HepG2 (cell line): ENCODE results near the gene OSBPL2.

Experiments used
- ARNT ChIP-seq: fragments of 450-650 bp; IDR thresholded peaks from 2 replicates; pipeline ENCODE4 v1.6.1; 2017
- CTCF ChIP-seq: sonication (generic); formaldehyde crosslinking; IDR thresholded peaks from 2 replicates; pipeline ENCODE4 v1.5.0; 2020; ENCODE audit warnings: mild to moderate bottlenecking, missing genetic modification reagents, moderate library complexity
- EZH2 ChIP-seq: conservative IDR thresholded peaks from 2 replicates; pipeline ENCODE4 v1.6.1; 2012; ENCODE audit warnings: mild to moderate bottlenecking, low read depth, low read length, moderate library complexity
- KLF16 ChIP-seq, 2 experiments: sonication (generic) in 1 of 2; formaldehyde crosslinking in 1 of 2; IDR thresholded peaks; 2 replicates each; pipeline versions ENCODE4 v1.6.1 to v1.8.0; 2016 to 2023; ENCODE audit warnings: missing genetic modification reagents in 2 of 2, missing compliant biosample characterization in 1 of 2
- MAFK ChIP-seq, 2 experiments: IDR thresholded peaks in 1 of 2; conservative IDR thresholded peaks in 1 of 2; 2 replicates each; pipeline ENCODE4 v1.6.1; 2011; ENCODE audit warnings: improper control_type of control experiment in 2 of 2, low read length in 2 of 2
- MAX ChIP-seq: IDR thresholded peaks from 2 replicates; pipeline ENCODE4 v1.6.1; 2012; ENCODE audit warnings: inconsistent platforms
- MED1 ChIP-seq: sonication (generic); formaldehyde crosslinking; IDR thresholded peaks from 2 replicates; pipeline ENCODE4 v1.4.0; 2020; ENCODE audit warnings: missing genetic modification reagents
- MYC ChIP-seq: sonication (generic); formaldehyde crosslinking; IDR thresholded peaks from 2 replicates; pipeline ENCODE4 v1.9.0; 2021; ENCODE audit warnings: missing genetic modification reagents, borderline replicate concordance
- NFE2L1 ChIP-seq: sonication (generic); formaldehyde crosslinking; IDR thresholded peaks from 2 replicates; pipeline ENCODE4 v1.4.0; 2020; ENCODE audit warnings: missing genetic modification reagents, mild to moderate bottlenecking, borderline replicate concordance
- POLR2A ChIP-seq, 2 experiments: IDR thresholded peaks; 2 replicates each; pipeline ENCODE4 v1.6.1; 2011; ENCODE audit warnings: low read depth in 2 of 2, low read length in 2 of 2, mild to moderate bottlenecking in 1 of 2, moderate library complexity in 1 of 2; ENCODE audit not compliant: insufficient read depth in 1 of 2
- SMC3 ChIP-seq: IDR thresholded peaks from 2 replicates; pipeline ENCODE4 v1.6.1; 2011; ENCODE audit warnings: low read length, improper control_type of control experiment
- ZBTB44 ChIP-seq: sonication (generic); formaldehyde crosslinking; IDR thresholded peaks from 2 replicates; pipeline ENCODE4 v1.4.0; 2020; ENCODE audit warnings: missing genetic modification reagents
- ZNF263 ChIP-seq: sonication (generic); formaldehyde crosslinking; IDR thresholded peaks from 2 replicates; pipeline ENCODE4 v1.4.0; 2020; ENCODE audit warnings: missing genetic modification reagents
- ZNF382 ChIP-seq: sonication (generic); formaldehyde crosslinking; IDR thresholded peaks from 2 replicates; pipeline ENCODE4 v1.5.0; 2020; ENCODE audit warnings: missing genetic modification reagents, mild to moderate bottlenecking, borderline replicate concordance

- no peak for TF ChIP-seq NFE2L1 (CRISPR knock-in tag)
- no peak for TF ChIP-seq ZBTB44
- no peak for TF ChIP-seq ZNF263
- TF ChIP-seq CTCF: no peak
- no peak for TF ChIP-seq ZNF382 (CRISPR knock-in tag)
- no peak for TF ChIP-seq MYC (CRISPR knock-in tag)
- TF ChIP-seq ARNT: no peak
- no peak for TF ChIP-seq EZH2
- TF ChIP-seq MED1 (CRISPR knock-in tag): no peak
- no peak for TF ChIP-seq MAFK (conservative IDR thresholded peaks at IDR 0.05 in 1 of 2, IDR thresholded peaks at IDR 0.05 in 1 of 2; ENCODE audit: low read length in 2 of 2)
- TF ChIP-seq POLR2A (IDR thresholded peaks at IDR 0.05; ENCODE audit: insufficient read depth in 1 of 2, low read depth in 2 of 2, low read length in 2 of 2): no peak
- no peak for TF ChIP-seq SMC3
- no peak for TF ChIP-seq MAX
- TF ChIP-seq KLF16 (CRISPR knock-in tag; IDR thresholded peaks at IDR 0.05): no peak
These were observed 49.6 kb downstream of the OSBPL2 start for GRCh38 chr20:62287759-62288534.
